ENCODE measurements around the gene CRTC1. TPM values are rescaled to one million over a fixed set of nuclear protein-coding genes. Genes with fewer than 3 reads are reported as not detected.
A peak's percentile ranks its signal among the peaks of the same experiment; 100 is the strongest.

CRTC1 gene
- total and polyA plus RNA-seq, 9 of the 15 experiments (the other 6 are each of a cell fraction or from before 2014, with no cell fraction given): 0.25 to 3.8 (median 1.2) TPM; not detected in 2

DNA sequence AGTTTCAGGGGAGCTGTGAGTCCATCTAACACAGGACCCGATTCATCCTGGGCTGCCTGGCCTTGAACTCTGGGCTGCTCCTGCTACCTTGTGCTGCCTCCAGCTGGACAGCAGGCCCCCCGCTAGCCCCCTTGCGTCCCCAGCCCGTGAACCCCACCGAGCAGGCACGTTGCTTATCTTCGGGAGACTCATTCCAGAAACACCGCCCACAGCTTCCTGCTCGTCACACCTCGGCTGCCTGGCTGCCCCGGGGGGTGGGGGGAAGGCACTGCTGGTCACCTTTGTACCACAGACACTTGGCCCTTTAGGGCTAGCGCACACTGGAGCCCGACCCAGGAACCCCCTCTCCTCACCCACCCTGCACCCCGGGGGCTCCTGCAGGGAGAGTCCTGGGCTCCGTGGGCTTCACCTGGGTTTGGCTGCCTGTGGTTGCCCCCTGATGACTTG is 48.1 kb downstream of the CRTC1 start:
- intact Hi-C loops (cut with micrococcal nuclease) (no loop called here), in situ Hi-C loops (cut with MboI) (no loop called here)
- H3K27ac ChIP-seq (ENCODE audit: extremely low read depth, low read depth, low read length): no peak overlapping the region
- ATAC-seq (peak; percentile 81), DNase-seq (ENCODE audit: extremely low read depth in 1 of 4, low spot score in 3 of 4) (peak; percentile 67 to 77 (median 73)), FAIRE-seq (peak; percentile 78)
- POLR2A ChIA-PET: interaction anchor here (0.6 to 2.5 kb wide), 3 partner anchors 11 to 927 kb away, joined by 3 to 9 read pairs (median 3); no protein-coding TSS in a partner anchor
- BruUV-seq (replicated peaks): no TSS peak
- peaks cover 4% of the 10 kb centered on the region for H3K9me1 ChIP-seq (ENCODE audit: control insufficient read depth, insufficient read depth, low read length)
- H4K20me1 ChIP-seq (replicated peaks; ENCODE audit: control insufficient read depth, insufficient read depth, low read length): peaks cover 24% of the 10 kb centered on the region; the same call in 1 of the 2 replicates
- H3K4me3 ChIP-seq: no peak overlapping the region
- peak overlapping the region in 1 of 2 experiments; percentile 63; a peak in 2 of 4 replicates for H3K9ac ChIP-seq (ENCODE audit: insufficient read depth in 1 of 2, low read depth in 2 of 2, low read length in 2 of 2)
- no peak overlapping the region for H2AFZ ChIP-seq (ENCODE audit: low read depth, low read length)
- no peaks in the 10 kb centered on the region for H3K9me3 ChIP-seq (replicated peaks; ENCODE audit: control insufficient read depth, insufficient read depth, low read depth, low read length)
- H3K36me3 ChIP-seq (ENCODE audit: control insufficient read depth, insufficient read depth, low read length): no peaks in the 10 kb centered on the region
- 18% methylated on average over 15 of the region's 15 CpGs for WGBS (ENCODE audit: insufficient coverage, low coverage, missing lambda C conversion rate)
- H3K27me3 ChIP-seq (ENCODE audit: control insufficient read depth in 2 of 2, insufficient read depth in 2 of 2, low read length in 2 of 2): no peaks in the 10 kb centered on the region
- CTCF ChIA-PET (ENCODE audit: low intra/inter-chr PET ratio): no interaction called here
- peaks cover 7 to 47% of the 10 kb centered on the region in 2 experiments for H3K4me1 ChIP-seq (replicated peaks in 1 of 2; ENCODE audit: control insufficient read depth in 2 of 2, insufficient read depth in 2 of 2, low read length in 2 of 2)
- no peak overlapping the region for H3K4me2 ChIP-seq (ENCODE audit: insufficient read depth, low read length)
- H3K79me2 ChIP-seq (ENCODE audit: control insufficient read depth, insufficient read depth, low read length): no peaks in the 10 kb centered on the region
- TF ChIP-seq ZKSCAN1 (IDR thresholded peaks at IDR 0.05; ENCODE audit: low read depth, low read length): no peak
- peak; percentile 57 for TF ChIP-seq CBFA2T3 (IDR thresholded peaks at IDR 0.05)
- peak; percentile 61; the same call in 1 of the 2 replicates for TF ChIP-seq TFAP4 (CRISPR knock-in tag; IDR thresholded peaks at IDR 0.05; ENCODE audit: borderline replicate concordance)
- 0 out of 2 replicates have a peak, but pooled peaks have one; percentile 16 for TF ChIP-seq ETS1 (conservative IDR thresholded peaks at IDR 0.05; ENCODE audit: control insufficient read depth, low read depth, low read length)
- peak; percentile 28; the same call in 1 of the 2 replicates for TF ChIP-seq TCF3 (CRISPR knock-in tag; IDR thresholded peaks at IDR 0.05)
- TF ChIP-seq ADNP (tag; IDR thresholded peaks at IDR 0.05): no peak
- TF ChIP-seq CREB1 (IDR thresholded peaks at IDR 0.05): 0 out of 2 replicates have a peak, but pooled peaks have one; percentile 15
- no peak for TF ChIP-seq CREB1 (CRISPR knock-in tag; IDR thresholded peaks at IDR 0.05)
- peak; percentile 12; the same call in 1 of the 2 replicates for TF ChIP-seq CBFA2T2 (conservative IDR thresholded peaks at IDR 0.05)
- TF ChIP-seq EP300 (IDR thresholded peaks at IDR 0.05; ENCODE audit: low read length): peak; percentile 18; the same call in 1 of the 2 replicates
- TF ChIP-seq CREM (IDR thresholded peaks at IDR 0.05; ENCODE audit: low read depth): peak; percentile 71
- TF ChIP-seq NFIC (IDR thresholded peaks at IDR 0.05): 0 out of 2 replicates have a peak, but pooled peaks have one; percentile 12
- peak; percentile 27; the same call in 1 of the 2 replicates for TF ChIP-seq NCOR1 (IDR thresholded peaks at IDR 0.05)
- no peak for TF ChIP-seq RFX1 (IDR thresholded peaks at IDR 0.05)
- no peak for TF ChIP-seq KDM4B (IDR thresholded peaks at IDR 0.05; ENCODE audit: borderline replicate concordance in 2 of 2, low read depth in 1 of 2)
- TF ChIP-seq TAL1 (IDR thresholded peaks at IDR 0.05): peak; percentile 17; the same call in 1 of the 2 replicates
- TF ChIP-seq E2F6 (IDR thresholded peaks at IDR 0.05; ENCODE audit: borderline replicate concordance in 1 of 2, extremely low read depth in 1 of 2, insufficient read depth in 1 of 2, insufficient read length in 1 of 2, low read depth in 1 of 2, low read length in 1 of 2, poor library complexity in 1 of 2, severe bottlenecking in 1 of 2): peak in 1 of 2 experiments; percentile 70
- TF ChIP-seq L3MBTL2 (IDR thresholded peaks at IDR 0.05): peak; percentile 39; the same call in 1 of the 2 replicates
- TF ChIP-seq, protein P1, sequence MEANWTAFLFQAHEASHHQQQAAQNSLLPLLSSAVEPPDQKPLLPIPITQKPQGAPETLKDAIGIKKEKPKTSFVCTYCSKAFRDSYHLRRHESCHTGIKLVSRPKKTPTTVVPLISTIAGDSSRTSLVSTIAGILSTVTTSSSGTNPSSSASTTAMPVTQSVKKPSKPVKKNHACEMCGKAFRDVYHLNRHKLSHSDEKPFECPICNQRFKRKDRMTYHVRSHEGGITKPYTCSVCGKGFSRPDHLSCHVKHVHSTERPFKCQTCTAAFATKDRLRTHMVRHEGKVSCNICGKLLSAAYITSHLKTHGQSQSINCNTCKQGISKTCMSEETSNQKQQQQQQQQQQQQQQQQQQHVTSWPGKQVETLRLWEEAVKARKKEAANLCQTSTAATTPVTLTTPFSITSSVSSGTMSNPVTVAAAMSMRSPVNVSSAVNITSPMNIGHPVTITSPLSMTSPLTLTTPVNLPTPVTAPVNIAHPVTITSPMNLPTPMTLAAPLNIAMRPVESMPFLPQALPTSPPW (CRISPR knock-in tag; IDR thresholded peaks at IDR 0.05): no peak

Data from K562 (cell line).